Activated naive CD8-positive, alpha-beta T cell treated with anti-CD3 and anti-CD28 coated beads, Interleukin-2, amount 50 U/mL, for 24 hours (primary cell): ENCODE results near the gene ZNF813.
"Not testable (repeated sequence)": the region's sequence is repeated elsewhere in the genome, so short reads cannot be mapped to it uniquely, and the experiment has no call there.

ENCODE experiments used
- ATAC-seq: fragments of 150-1000 bp; cut with Tn5 transposase; one replicate; pipeline ENCODE4 v1.10.0; 2021
- DNase-seq: peaks from one replicate; pipeline ENCODE4 v3.0.0; 2021
- H3K27ac Mint-ChIP-seq: one replicate; pipeline ENCODE4 v1.8.0; 2021; ENCODE audit warnings: mild to moderate bottlenecking, mixed read lengths
- H3K27me3 Mint-ChIP-seq: one replicate; pipeline ENCODE4 v1.8.0; 2021; ENCODE audit warnings: mixed read lengths
- H3K36me3 Mint-ChIP-seq: one replicate; pipeline ENCODE4 v1.8.0; 2021; ENCODE audit warnings: low read depth, mixed read lengths
- H3K4me1 Mint-ChIP-seq: one replicate; pipeline ENCODE4 v1.8.0; 2021; ENCODE audit warnings: mixed read lengths
- H3K4me3 Mint-ChIP-seq: one replicate; pipeline ENCODE4 v1.8.0; 2021; ENCODE audit warnings: mild to moderate bottlenecking, moderate library complexity, mixed read lengths
- H3K9me3 Mint-ChIP-seq: one replicate; pipeline ENCODE4 v1.8.0; 2021; ENCODE audit warnings: mixed read lengths

Gene ZNF813

DNA sequence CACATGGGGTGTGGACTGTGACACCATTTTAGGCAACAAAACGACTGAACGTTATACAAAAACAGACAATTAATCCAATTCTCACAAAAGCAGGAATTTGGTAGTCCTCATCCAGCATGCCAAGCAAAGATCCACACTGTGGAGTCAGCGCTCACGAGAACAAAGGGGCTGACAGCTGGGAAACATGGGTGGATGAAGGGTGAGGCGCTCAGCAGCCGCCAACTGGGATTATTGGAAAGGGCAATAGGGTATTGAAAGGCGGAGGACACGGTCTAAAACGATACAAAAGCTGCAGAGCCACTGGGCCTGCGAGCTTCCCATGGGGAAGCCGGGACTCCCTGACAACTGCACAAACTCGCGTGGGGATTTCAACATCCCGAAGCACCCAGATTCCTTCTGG, 4.7 kb upstream of the ZNF813 start:
- ATAC-seq (no peak), DNase-seq (no peak)
- Mint-ChIP-seq H3K4me3 (no peak overlapping the region), H3K27ac (no peak overlapping the region), H3K27me3 (peaks cover 27% of the 10 kb centered on the region), H3K36me3 (peaks cover 39% of the 10 kb centered on the region), H3K9me3 (peaks cover 50% of the 10 kb centered on the region), H3K4me1 (peaks cover 6% of the 10 kb centered on the region)

- Mint-ChIP-seq H3K27me3 (peaks cover 27% of the 10 kb centered on the region), H3K4me1 (peaks cover 8% of the 10 kb centered on the region), H3K36me3 (peaks cover 35% of the 10 kb centered on the region), H3K9me3 (peaks cover 46% of the 10 kb centered on the region), H3K4me3 (no peak overlapping the region), H3K27ac (no peak overlapping the region)
- DNase-seq (peak; percentile 10), ATAC-seq (no peak)
Measured at GRCh38 chr19:53463263-53463662, 4.3 kb upstream of the ZNF813 start.

GRCh38 chr19:53466726-53467484, 628 bp upstream of the ZNF813 start:
- no peak for DNase-seq
- H3K4me3 Mint-ChIP-seq, result peak overlapping the region; percentile 88
- H3K27me3 Mint-ChIP-seq, result peaks cover 27% of the 10 kb centered on the region
- peaks cover 31% of the 10 kb centered on the region for H3K9me3 Mint-ChIP-seq
- peak overlapping the region; percentile 80 for H3K27ac Mint-ChIP-seq
- ATAC-seq, result peak; percentile 2
- H3K36me3 Mint-ChIP-seq, result peaks cover 39% of the 10 kb centered on the region
- H3K4me1 Mint-ChIP-seq, result peaks cover 21% of the 10 kb centered on the region

GRCh38 chr19:53468628-53469027, 1.1 kb downstream of the ZNF813 start:
- Mint-ChIP-seq H3K4me3 (peak overlapping the region; percentile 88), H3K36me3 (peaks cover 46% of the 10 kb centered on the region)

DNA sequence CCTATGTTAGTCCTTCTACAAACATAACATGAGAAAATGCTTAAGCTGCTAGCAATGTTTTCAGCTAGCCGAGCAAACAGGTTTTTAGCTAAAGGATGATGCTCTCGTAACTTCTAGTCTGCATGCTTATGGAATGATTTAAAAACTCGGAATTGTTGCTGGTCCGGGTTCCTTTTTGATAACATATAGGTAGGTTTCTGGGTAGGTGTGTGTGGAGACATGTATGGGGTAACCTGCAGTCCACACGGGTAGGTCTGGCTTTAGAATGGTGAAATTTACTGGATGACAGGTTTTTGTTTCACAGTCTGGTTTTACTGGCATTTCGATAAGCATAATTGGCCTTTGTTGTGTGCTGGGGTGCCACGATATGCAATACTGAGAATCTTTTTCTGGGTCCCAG, 4.4 kb downstream of the ZNF813 start:
- Mint-ChIP-seq H3K4me1 (peaks cover 21% of the 10 kb centered on the region), H3K27me3 (no peaks in the 10 kb centered on the region), H3K4me3 (no peak overlapping the region), H3K36me3 (peaks cover 75% of the 10 kb centered on the region), H3K27ac (no peak overlapping the region), H3K9me3 (peaks cover 37% of the 10 kb centered on the region)
- DNase-seq (no peak), ATAC-seq (no peak)

More at GRCh38 chr19:53468628-53469027, 1.1 kb downstream of the ZNF813 start:
- Mint-ChIP-seq H3K4me1 (peaks cover 23% of the 10 kb centered on the region), H3K27me3 (peaks cover 19% of the 10 kb centered on the region), H3K27ac (peak overlapping the region; percentile 80), H3K9me3 (peaks cover 36% of the 10 kb centered on the region)
- not testable (repeated sequence) for DNase-seq, ATAC-seq

DNA sequence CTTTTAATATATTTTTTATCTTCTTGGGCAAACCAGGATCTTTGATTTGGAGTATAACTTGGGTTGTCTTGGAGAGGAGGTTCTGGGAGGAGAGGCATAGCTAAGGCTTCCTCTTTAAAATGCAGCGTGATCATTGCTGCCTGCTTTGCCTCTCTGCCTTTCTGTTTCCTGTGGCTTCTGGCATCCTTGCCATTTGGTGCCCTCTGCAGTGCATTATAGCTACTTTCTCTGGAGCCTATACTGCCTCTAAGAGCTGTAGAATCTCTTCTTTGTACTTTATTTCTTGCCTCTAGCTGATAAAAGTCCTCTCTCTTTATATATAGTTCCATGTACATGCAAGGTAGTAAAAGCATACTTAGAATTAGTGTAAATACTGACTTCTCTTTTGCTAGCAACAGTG, 7.3 kb downstream of the ZNF813 start:
- not testable (repeated sequence) for ATAC-seq, H3K27ac Mint-ChIP-seq, H3K27me3 Mint-ChIP-seq, H3K4me3 Mint-ChIP-seq, DNase-seq, H3K4me1 Mint-ChIP-seq
- H3K36me3 Mint-ChIP-seq, result peaks cover 93% of the 10 kb centered on the region
- H3K9me3 Mint-ChIP-seq, result peaks cover 41% of the 10 kb centered on the region

DNA sequence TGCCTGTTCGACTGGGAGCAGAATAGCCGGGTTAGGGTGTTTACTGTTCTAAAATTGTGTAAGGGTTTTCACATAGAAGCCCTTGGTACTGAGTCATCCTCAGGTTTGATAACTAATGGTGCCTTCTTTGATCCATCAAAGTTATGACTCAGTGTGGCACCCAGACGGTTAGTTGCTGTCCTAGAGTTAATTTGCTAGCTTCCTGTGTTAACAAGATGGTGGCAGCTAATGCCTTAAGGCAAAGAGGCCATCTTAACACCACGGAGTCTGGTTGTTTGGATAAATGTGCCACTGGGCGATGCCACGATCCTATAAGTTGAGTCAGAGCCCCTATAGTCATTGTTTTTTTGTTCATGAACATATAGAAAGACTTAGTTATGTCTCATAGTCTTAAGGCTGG, 7.9 kb downstream of the ZNF813 start:
- Mint-ChIP-seq H3K9me3 (peaks cover 44% of the 10 kb centered on the region), H3K36me3 (peaks cover 95% of the 10 kb centered on the region)
- DNase-seq, H3K4me1 Mint-ChIP-seq, H3K4me3 Mint-ChIP-seq, ATAC-seq, H3K27ac Mint-ChIP-seq, H3K27me3 Mint-ChIP-seq: not testable (repeated sequence)

DNA sequence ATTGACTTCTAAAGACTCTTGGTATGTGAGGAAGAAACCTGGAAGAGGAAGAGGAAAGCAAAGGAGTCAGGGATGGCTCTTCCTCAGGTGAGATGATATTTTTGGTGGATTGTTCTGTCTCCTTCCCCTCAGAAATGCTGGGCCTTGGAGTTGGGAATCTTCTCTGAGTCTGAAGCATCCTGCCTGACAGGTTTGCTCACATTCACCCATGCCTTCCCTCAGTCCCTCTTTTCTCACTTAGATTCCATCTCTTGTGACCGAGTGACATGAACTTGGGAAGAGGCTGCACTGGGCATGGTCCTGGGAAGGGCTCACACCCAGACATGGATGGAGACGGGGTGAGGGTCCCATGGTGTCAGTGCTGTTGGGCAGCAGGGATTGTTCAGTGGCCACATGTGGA, 16.2 kb downstream of the ZNF813 start:
- H3K27me3 Mint-ChIP-seq, H3K4me3 Mint-ChIP-seq, H3K4me1 Mint-ChIP-seq, H3K27ac Mint-ChIP-seq, DNase-seq, ATAC-seq: not testable (repeated sequence)
- H3K9me3 Mint-ChIP-seq, result peaks cover 66% of the 10 kb centered on the region
- peaks cover 93% of the 10 kb centered on the region for H3K36me3 Mint-ChIP-seq

DNA sequence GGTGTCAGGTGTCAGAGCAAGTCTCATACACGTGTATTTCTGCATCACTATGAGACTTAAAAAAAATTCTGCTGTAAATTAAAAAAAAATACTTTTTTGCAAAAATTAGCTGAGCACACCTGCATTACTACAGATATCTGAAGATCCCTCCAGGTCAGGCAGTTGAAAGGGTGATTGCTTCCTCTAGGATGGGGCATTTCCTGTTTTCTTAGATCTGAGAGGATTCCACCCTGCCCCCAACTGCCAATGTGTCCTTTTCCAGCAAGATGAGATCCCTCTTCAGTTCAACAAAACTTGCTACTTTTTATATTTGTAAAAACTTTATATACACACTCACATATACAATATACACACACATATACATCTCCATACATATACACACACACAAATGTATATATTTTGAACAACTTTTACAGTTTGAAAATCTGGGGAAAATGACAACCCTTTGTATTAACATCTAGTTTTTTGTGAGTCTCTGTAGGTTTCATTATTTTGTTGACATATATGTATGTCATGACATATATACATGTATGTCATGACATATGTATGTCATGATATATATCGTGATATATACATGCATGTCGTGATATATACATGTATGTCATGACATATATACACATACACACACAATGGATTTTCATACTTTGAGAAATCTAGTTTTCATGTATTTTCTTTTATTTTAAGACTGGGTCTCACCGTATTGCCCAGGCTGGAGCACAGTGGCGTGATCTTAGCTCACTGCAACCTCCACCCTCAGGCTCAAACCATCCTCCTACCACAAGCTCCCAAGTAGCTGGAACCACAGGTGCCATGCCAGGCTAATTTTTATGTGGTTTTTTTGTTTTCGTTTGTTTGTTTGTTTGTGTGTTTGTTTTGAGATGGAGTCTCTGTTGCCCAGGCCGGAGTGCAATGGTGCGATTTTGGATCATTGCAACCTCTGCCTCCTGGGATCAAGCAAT, 17.8 kb downstream of the ZNF813 start:
- Mint-ChIP-seq H3K36me3 (peaks cover 90% of the 10 kb centered on the region), H3K4me1 (no peaks in the 10 kb centered on the region), H3K27ac (no peak overlapping the region), H3K4me3 (no peak overlapping the region), H3K9me3 (peaks cover 63% of the 10 kb centered on the region), H3K27me3 (no peaks in the 10 kb centered on the region)
- no peak for ATAC-seq
- DNase-seq, result no peak

- peaks cover 67% of the 10 kb centered on the region for H3K9me3 Mint-ChIP-seq
- H3K27me3 Mint-ChIP-seq, result no peaks in the 10 kb centered on the region
- no peak for DNase-seq
- no peaks in the 10 kb centered on the region for H3K4me1 Mint-ChIP-seq
- H3K27ac Mint-ChIP-seq, result no peak overlapping the region
- no peak overlapping the region for H3K4me3 Mint-ChIP-seq
- H3K36me3 Mint-ChIP-seq, result peaks cover 82% of the 10 kb centered on the region
- no peak for ATAC-seq
Measured at GRCh38 chr19:53492153-53492552, 24.6 kb downstream of the ZNF813 start.

- Mint-ChIP-seq H3K36me3 (peaks cover 34% of the 10 kb centered on the region), H3K9me3 (peaks cover 56% of the 10 kb centered on the region)
- H3K4me1 Mint-ChIP-seq, H3K27me3 Mint-ChIP-seq, H3K4me3 Mint-ChIP-seq, H3K27ac Mint-ChIP-seq, DNase-seq, ATAC-seq: not testable (repeated sequence)
Measured at GRCh38 chr19:53497311-53498023, 29.9 kb downstream of the ZNF813 start.

DNA sequence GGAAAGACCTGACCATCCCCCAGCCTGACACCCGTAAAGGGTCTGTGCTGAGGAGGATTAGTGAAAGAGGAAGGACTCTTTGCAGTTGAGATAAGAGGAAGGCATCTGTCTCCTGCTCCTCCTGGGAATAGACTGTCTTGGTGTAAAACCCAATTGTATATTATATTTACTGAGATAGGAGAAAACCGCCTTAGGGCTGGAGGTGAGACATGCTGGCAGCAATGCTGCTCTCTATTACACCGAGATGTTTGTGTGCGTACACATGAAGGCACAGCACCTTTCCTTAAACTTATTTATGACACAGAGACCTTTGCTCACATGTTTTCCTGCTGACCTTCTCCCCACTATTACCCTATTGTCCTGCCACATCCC, 30.5 kb downstream of the ZNF813 start:
- not testable (repeated sequence) for H3K27ac Mint-ChIP-seq, H3K4me1 Mint-ChIP-seq, ATAC-seq, H3K4me3 Mint-ChIP-seq, DNase-seq
- peaks cover 28% of the 10 kb centered on the region for H3K36me3 Mint-ChIP-seq
- H3K27me3 Mint-ChIP-seq, result peaks cover 10% of the 10 kb centered on the region
- H3K9me3 Mint-ChIP-seq, result peaks cover 54% of the 10 kb centered on the region

DNA sequence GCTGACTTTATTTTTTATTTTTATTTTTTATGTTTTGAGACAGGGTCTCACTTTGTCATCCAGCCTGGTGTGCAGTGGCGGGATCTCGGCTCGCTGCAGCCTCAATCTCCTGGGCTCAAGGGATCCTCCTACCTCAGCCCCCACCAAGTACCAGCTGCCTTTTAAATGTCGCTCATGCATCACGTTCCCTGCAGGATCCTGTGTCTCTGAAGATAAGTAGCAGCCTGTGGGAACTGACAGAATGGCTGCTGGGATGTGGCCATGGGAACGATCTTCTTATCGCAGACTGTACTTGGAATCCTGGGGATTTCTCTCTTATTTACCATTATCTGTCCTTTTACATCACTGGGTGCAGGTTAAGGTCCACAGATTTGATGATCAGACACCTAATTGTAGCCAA, 35.6 kb downstream of the ZNF813 start:
- H3K27me3 Mint-ChIP-seq, result peaks cover 19% of the 10 kb centered on the region
- not testable (repeated sequence) for ATAC-seq, H3K4me3 Mint-ChIP-seq, H3K27ac Mint-ChIP-seq, H3K36me3 Mint-ChIP-seq, H3K4me1 Mint-ChIP-seq, DNase-seq
- peaks cover 24% of the 10 kb centered on the region for H3K9me3 Mint-ChIP-seq

DNA sequence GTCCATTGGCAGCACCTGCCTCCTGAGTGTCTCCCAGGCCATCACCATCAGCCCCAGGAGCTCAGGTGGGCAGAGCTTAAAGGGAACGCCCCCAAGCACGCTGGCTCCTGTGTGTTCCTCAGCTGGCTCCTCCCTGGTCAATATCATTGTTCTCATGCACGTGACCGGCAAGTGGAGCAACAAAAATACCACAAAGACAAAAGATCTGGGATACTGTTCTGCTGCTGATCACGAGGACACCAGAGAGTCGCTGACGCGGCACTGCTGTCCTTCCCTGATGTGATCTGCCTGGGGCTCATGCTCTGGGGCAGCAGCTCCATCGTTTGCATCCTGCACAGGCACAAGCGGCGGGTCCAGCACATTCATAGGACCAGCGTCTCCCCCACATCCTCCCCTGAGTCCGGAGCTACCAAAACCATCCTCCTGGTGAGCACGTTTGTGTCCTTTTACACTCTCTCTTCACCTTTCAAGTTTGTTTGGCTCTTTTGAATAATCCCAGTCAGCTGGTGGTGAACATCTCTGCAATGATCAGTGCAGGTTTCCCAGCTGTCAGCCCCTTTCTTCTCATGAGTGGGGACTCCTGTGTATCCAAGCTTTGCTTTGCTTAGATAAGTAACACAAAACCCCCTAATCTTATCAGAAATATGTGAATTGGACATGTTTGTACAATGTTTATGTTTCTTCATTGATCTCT, 36.3 kb downstream of the ZNF813 start:
- Mint-ChIP-seq H3K27me3 (peaks cover 21% of the 10 kb centered on the region), H3K9me3 (peaks cover 19% of the 10 kb centered on the region)
- ATAC-seq, H3K27ac Mint-ChIP-seq, H3K4me1 Mint-ChIP-seq, H3K4me3 Mint-ChIP-seq, DNase-seq, H3K36me3 Mint-ChIP-seq: not testable (repeated sequence)
